ENCODE measurements around the gene EBF3. TPM values are rescaled to one million over a fixed set of nuclear protein-coding genes. Genes with fewer than 3 reads are reported as not detected.

Gene EBF3
- total RNA-seq, 1 experiment from 2014 or later, result 0.22 TPM

DNA sequence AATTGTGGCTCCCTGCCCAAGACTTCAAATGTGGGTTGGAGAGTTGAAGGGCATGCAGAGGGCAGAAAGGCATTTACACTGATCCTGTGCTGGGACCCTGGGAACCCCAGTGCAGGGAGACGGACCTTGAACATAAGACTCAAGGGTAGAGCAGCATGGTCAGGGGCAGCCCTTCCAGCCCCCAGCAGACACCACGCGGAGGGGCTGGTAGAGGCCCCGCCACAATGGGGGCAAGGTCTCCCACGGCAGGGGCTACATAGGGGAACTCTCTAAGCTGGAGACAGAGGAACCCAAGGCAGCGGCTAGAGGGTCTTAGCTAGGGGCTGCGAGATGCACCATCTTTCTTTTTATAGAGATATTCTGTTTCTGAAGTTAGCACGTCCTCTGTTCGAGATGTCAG lies 45.2 kb upstream of the EBF3 start:
- Histone ChIP-seq H2BK5ac (ENCODE audit: insufficient read length, low read length) (no peak overlapping the region), H2AK5ac (ENCODE audit: insufficient read length, low read length) (no peak overlapping the region), H3K23ac (ENCODE audit: insufficient read length, low read depth, low read length) (no peak overlapping the region), H4K91ac (ENCODE audit: insufficient read length, low read depth, low read length) (no peak overlapping the region), H3K9me3 (ENCODE audit: control insufficient read depth, low read depth, low read length) (no peaks in the 10 kb centered on the region), H4K5ac (ENCODE audit: insufficient read length, low read depth, low read length) (no peak overlapping the region), H3K79me1 (ENCODE audit: insufficient read depth, low read depth, low read length, poor library complexity, severe bottlenecking) (no peaks in the 10 kb centered on the region), H3T11ph (ENCODE audit: low read length) (no peak overlapping the region), H3K9ac (ENCODE audit: extremely low read depth, insufficient read length, low read length) (no peak overlapping the region), H3K56ac (ENCODE audit: insufficient read length, low read depth, low read length) (no peak overlapping the region), H3K4ac (ENCODE audit: low read depth, low read length) (no peak overlapping the region), H3K4me2 (ENCODE audit: insufficient read depth, insufficient read length, low read length) (no peak overlapping the region), H3K4me1 (ENCODE audit: insufficient read depth, low read length) (no peaks in the 10 kb centered on the region), H3K27ac (ENCODE audit: insufficient read length, low read depth, low read length) (no peak overlapping the region), H2BK20ac (ENCODE audit: low read depth, low read length, poor library complexity, severe bottlenecking) (no peak overlapping the region), H3K14ac (ENCODE audit: insufficient read depth, low read length) (no peak overlapping the region), H3K23me2 (ENCODE audit: insufficient read length, low read depth, low read length, poor library complexity, severe bottlenecking) (no peaks in the 10 kb centered on the region), H3K18ac (ENCODE audit: insufficient read length, low read depth, low read length) (no peak overlapping the region), H2BK15ac (ENCODE audit: low read depth, low read length) (no peak overlapping the region), H4K8ac (replicated peaks; ENCODE audit: insufficient read length, low read depth, low read length) (no peak overlapping the region), H2BK120ac (ENCODE audit: low read depth, low read length, poor library complexity, severe bottlenecking) (no peak overlapping the region), H2AFZ (ENCODE audit: low read length) (no peak overlapping the region), H3K27me3 (ENCODE audit: insufficient read depth, low read length) (no peaks in the 10 kb centered on the region), H3K79me2 (ENCODE audit: insufficient read depth, low read length) (no peaks in the 10 kb centered on the region), H2BK12ac (ENCODE audit: insufficient read length, low read depth, low read length) (no peak overlapping the region), H4K20me1 (ENCODE audit: control insufficient read depth, insufficient read depth, insufficient read length) (no peaks in the 10 kb centered on the region)
- Mint-ChIP-seq H3K4me3 (no peak overlapping the region), H3K36me3 (ENCODE audit: insufficient read depth in 1 of 3, low read depth in 3 of 3) (no peaks in the 10 kb centered on the region), H3K27ac (no peak overlapping the region), H3K9me3 (0 out of 5 replicates have a peak, but pooled peaks cover 0 to 3% of the 10 kb centered on the region in 2 experiments), H3K4me1 (no peaks in the 10 kb centered on the region), H3K27me3 (ENCODE audit: low read depth) (peaks cover 20% of the 10 kb centered on the region)
- no peak for DNase-seq
- WGBS (ENCODE audit: extremely low coverage, insufficient read length, low lambda C conversion rate), result no CpG with 5 or more reads among the region's 9 CpGs
- TF ChIP-seq, protein P1, sequence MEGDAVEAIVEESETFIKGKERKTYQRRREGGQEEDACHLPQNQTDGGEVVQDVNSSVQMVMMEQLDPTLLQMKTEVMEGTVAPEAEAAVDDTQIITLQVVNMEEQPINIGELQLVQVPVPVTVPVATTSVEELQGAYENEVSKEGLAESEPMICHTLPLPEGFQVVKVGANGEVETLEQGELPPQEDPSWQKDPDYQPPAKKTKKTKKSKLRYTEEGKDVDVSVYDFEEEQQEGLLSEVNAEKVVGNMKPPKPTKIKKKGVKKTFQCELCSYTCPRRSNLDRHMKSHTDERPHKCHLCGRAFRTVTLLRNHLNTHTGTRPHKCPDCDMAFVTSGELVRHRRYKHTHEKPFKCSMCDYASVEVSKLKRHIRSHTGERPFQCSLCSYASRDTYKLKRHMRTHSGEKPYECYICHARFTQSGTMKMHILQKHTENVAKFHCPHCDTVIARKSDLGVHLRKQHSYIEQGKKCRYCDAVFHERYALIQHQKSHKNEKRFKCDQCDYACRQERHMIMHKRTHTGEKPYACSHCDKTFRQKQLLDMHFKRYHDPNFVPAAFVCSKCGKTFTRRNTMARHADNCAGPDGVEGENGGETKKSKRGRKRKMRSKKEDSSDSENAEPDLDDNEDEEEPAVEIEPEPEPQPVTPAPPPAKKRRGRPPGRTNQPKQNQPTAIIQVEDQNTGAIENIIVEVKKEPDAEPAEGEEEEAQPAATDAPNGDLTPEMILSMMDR (conservative IDR thresholded peaks at IDR 0.05), result no peak
